K562 (cell line): ENCODE data around the gene TMPRSS11D.

ENCODE experiments used
- BMI1 ChIP-seq: fragments of 150-350 bp; IDR thresholded peaks from 2 replicates; pipeline ENCODE4 v1.6.1; 2014; ENCODE audit warnings: low read length
- CEBPG ChIP-seq, 3 experiments: fragments of 200-800 bp in 1 of 3; sonication (Bioruptor generic) in 1 of 3; sonication (generic) in 1 of 3; formaldehyde crosslinking in 1 of 3; IDR thresholded peaks in 2 of 3; conservative IDR thresholded peaks in 1 of 3; 2 replicates each; pipeline versions ENCODE4 v1.6.1 to v1.8.0; 2016 to 2022; ENCODE audit warnings: missing compliant biosample characterization in 2 of 3, missing genetic modification characterization in 2 of 3, mild to moderate bottlenecking in 1 of 3, missing genetic modification reagents in 1 of 3
- ETV5 ChIP-seq: sonication (generic); formaldehyde crosslinking; IDR thresholded peaks from 2 replicates; pipeline ENCODE4 v1.4.0; 2020; ENCODE audit warnings: low read depth, mild to moderate bottlenecking, missing genetic modification reagents
- JUN ChIP-seq, 2 experiments: sonication (generic) in 1 of 2; formaldehyde crosslinking in 1 of 2; IDR thresholded peaks; 2 replicates each; pipeline versions ENCODE4 v1.6.1 to v1.8.0; 2012 to 2022; ENCODE audit warnings: borderline replicate concordance in 2 of 2, mild to moderate bottlenecking in 2 of 2, improper control_type of control experiment in 1 of 2, low read depth in 1 of 2, low read length in 1 of 2, missing genetic modification reagents in 1 of 2
- KLF16 ChIP-seq: IDR thresholded peaks from 2 replicates; pipeline ENCODE4 v1.6.1; 2016; ENCODE audit warnings: antibody characterized with exemption
- ZNF24 ChIP-seq: fragments of 450-650 bp; IDR thresholded peaks from 2 replicates; pipeline ENCODE4 v1.6.1; 2016
- ZNF274 ChIP-seq: IDR thresholded peaks from 2 replicates; pipeline ENCODE4 v1.6.1; 2011; ENCODE audit warnings: low read depth, mild to moderate bottlenecking, low read length, moderate library complexity, borderline replicate concordance
- TF ChIP-seq, protein P1 (sequence below), 2 experiments: fragments of 450-650 bp; IDR thresholded peaks; 2 replicates each; pipeline ENCODE4 v1.6.1; 2018; ENCODE audit warnings: mild to moderate bottlenecking in 2 of 2, low read depth in 1 of 2; ENCODE audit not compliant: partially characterized antibody in 2 of 2
- TF ChIP-seq, protein P2 (sequence below): fragments of 250-450 bp; sonication (Bioruptor Pico); IDR thresholded peaks from 2 replicates; pipeline ENCODE4 v1.5.0; 2022; ENCODE audit warnings: mild to moderate bottlenecking
- TF ChIP-seq, protein P3 (sequence below): sonication (generic); formaldehyde crosslinking; IDR thresholded peaks from 2 replicates; pipeline ENCODE4 v1.8.0; 2023; ENCODE audit warnings: mild to moderate bottlenecking, missing genetic modification reagents
- TF ChIP-seq, protein P4 (sequence below), 3 experiments: IDR thresholded peaks in 2 of 3; conservative IDR thresholded peaks in 1 of 3; 2 replicates each; pipeline ENCODE4 v1.5.1; 2011 to 2012; ENCODE audit warnings: low read length in 3 of 3, mild to moderate bottlenecking in 3 of 3, control low read depth in 2 of 3, improper control_type of control experiment in 1 of 3, inconsistent platforms in 1 of 3, low read depth in 1 of 3, mixed read lengths in 1 of 3, moderate library complexity in 1 of 3; ENCODE audit not compliant: insufficient read depth in 2 of 3
- TF ChIP-seq, protein P5 (sequence below), 2 experiments: fragments of 450-650 bp in 1 of 2; sonication (generic) in 1 of 2; formaldehyde crosslinking in 1 of 2; IDR thresholded peaks in 1 of 2; conservative IDR thresholded peaks in 1 of 2; 2 replicates each; pipeline versions ENCODE4 v1.6.1 to v1.8.1; 2016 to 2023; ENCODE audit warnings: mild to moderate bottlenecking in 2 of 2, moderate library complexity in 2 of 2, inconsistent platforms in 1 of 2, missing genetic modification reagents in 1 of 2

DNA sequence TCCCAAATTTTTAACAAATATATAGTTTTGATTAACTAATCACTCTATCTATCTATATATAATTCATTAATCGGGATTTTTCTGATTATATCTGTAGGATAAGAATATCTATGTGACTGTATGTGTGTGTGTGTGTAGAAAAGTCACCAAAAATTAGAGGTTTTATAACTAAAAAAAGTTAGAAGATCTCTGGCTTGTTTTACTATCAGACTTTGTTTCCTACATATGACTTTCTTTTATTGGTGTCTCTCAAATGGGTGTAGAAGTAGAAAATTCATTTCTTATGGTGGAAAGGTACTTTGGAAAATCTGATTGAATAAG, 26.7 kb upstream of the TMPRSS11D start:
- no peak for TF ChIP-seq ZNF24
- TF ChIP-seq, protein P1, sequence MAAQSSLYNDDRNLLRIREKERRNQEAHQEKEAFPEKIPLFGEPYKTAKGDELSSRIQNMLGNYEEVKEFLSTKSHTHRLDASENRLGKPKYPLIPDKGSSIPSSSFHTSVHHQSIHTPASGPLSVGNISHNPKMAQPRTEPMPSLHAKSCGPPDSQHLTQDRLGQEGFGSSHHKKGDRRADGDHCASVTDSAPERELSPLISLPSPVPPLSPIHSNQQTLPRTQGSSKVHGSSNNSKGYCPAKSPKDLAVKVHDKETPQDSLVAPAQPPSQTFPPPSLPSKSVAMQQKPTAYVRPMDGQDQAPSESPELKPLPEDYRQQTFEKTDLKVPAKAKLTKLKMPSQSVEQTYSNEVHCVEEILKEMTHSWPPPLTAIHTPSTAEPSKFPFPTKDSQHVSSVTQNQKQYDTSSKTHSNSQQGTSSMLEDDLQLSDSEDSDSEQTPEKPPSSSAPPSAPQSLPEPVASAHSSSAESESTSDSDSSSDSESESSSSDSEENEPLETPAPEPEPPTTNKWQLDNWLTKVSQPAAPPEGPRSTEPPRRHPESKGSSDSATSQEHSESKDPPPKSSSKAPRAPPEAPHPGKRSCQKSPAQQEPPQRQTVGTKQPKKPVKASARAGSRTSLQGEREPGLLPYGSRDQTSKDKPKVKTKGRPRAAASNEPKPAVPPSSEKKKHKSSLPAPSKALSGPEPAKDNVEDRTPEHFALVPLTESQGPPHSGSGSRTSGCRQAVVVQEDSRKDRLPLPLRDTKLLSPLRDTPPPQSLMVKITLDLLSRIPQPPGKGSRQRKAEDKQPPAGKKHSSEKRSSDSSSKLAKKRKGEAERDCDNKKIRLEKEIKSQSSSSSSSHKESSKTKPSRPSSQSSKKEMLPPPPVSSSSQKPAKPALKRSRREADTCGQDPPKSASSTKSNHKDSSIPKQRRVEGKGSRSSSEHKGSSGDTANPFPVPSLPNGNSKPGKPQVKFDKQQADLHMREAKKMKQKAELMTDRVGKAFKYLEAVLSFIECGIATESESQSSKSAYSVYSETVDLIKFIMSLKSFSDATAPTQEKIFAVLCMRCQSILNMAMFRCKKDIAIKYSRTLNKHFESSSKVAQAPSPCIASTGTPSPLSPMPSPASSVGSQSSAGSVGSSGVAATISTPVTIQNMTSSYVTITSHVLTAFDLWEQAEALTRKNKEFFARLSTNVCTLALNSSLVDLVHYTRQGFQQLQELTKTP (IDR thresholded peaks at IDR 0.05; ENCODE audit: low read depth in 1 of 2, partially characterized antibody in 2 of 2), result no peak
- no peak for TF ChIP-seq ZNF274
- TF ChIP-seq, protein P2, sequence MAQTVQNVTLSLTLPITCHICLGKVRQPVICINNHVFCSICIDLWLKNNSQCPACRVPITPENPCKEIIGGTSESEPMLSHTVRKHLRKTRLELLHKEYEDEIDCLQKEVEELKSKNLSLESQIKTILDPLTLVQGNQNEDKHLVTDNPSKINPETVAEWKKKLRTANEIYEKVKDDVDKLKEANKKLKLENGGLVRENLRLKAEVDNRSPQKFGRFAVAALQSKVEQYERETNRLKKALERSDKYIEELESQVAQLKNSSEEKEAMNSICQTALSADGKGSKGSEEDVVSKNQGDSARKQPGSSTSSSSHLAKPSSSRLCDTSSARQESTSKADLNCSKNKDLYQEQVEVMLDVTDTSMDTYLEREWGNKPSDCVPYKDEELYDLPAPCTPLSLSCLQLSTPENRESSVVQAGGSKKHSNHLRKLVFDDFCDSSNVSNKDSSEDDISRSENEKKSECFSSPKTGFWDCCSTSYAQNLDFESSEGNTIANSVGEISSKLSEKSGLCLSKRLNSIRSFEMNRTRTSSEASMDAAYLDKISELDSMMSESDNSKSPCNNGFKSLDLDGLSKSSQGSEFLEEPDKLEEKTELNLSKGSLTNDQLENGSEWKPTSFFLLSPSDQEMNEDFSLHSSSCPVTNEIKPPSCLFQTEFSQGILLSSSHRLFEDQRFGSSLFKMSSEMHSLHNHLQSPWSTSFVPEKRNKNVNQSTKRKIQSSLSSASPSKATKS (CRISPR knock-in tag), result no peak
- TF ChIP-seq JUN (IDR thresholded peaks at IDR 0.05; ENCODE audit: borderline replicate concordance, low read depth, low read length), result no peak
- no peak for TF ChIP-seq JUN (CRISPR knock-in tag; IDR thresholded peaks at IDR 0.05; ENCODE audit: borderline replicate concordance)
- no peak for TF ChIP-seq CEBPG (CRISPR knock-in tag; IDR thresholded peaks at IDR 0.05)
- no peak for TF ChIP-seq CEBPG (tag; conservative IDR thresholded peaks at IDR 0.05 in 1 of 2, IDR thresholded peaks at IDR 0.05 in 1 of 2)
- TF ChIP-seq, protein P3, sequence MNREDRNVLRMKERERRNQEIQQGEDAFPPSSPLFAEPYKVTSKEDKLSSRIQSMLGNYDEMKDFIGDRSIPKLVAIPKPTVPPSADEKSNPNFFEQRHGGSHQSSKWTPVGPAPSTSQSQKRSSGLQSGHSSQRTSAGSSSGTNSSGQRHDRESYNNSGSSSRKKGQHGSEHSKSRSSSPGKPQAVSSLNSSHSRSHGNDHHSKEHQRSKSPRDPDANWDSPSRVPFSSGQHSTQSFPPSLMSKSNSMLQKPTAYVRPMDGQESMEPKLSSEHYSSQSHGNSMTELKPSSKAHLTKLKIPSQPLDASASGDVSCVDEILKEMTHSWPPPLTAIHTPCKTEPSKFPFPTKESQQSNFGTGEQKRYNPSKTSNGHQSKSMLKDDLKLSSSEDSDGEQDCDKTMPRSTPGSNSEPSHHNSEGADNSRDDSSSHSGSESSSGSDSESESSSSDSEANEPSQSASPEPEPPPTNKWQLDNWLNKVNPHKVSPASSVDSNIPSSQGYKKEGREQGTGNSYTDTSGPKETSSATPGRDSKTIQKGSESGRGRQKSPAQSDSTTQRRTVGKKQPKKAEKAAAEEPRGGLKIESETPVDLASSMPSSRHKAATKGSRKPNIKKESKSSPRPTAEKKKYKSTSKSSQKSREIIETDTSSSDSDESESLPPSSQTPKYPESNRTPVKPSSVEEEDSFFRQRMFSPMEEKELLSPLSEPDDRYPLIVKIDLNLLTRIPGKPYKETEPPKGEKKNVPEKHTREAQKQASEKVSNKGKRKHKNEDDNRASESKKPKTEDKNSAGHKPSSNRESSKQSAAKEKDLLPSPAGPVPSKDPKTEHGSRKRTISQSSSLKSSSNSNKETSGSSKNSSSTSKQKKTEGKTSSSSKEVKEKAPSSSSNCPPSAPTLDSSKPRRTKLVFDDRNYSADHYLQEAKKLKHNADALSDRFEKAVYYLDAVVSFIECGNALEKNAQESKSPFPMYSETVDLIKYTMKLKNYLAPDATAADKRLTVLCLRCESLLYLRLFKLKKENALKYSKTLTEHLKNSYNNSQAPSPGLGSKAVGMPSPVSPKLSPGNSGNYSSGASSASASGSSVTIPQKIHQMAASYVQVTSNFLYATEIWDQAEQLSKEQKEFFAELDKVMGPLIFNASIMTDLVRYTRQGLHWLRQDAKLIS, result no peak
- TF ChIP-seq, protein P4, sequence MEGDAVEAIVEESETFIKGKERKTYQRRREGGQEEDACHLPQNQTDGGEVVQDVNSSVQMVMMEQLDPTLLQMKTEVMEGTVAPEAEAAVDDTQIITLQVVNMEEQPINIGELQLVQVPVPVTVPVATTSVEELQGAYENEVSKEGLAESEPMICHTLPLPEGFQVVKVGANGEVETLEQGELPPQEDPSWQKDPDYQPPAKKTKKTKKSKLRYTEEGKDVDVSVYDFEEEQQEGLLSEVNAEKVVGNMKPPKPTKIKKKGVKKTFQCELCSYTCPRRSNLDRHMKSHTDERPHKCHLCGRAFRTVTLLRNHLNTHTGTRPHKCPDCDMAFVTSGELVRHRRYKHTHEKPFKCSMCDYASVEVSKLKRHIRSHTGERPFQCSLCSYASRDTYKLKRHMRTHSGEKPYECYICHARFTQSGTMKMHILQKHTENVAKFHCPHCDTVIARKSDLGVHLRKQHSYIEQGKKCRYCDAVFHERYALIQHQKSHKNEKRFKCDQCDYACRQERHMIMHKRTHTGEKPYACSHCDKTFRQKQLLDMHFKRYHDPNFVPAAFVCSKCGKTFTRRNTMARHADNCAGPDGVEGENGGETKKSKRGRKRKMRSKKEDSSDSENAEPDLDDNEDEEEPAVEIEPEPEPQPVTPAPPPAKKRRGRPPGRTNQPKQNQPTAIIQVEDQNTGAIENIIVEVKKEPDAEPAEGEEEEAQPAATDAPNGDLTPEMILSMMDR (IDR thresholded peaks at IDR 0.05 in 2 of 3, conservative IDR thresholded peaks at IDR 0.05 in 1 of 3; ENCODE audit: insufficient read depth in 2 of 3, low read depth in 1 of 3, low read length in 3 of 3), result no peak
- TF ChIP-seq, protein P5, sequence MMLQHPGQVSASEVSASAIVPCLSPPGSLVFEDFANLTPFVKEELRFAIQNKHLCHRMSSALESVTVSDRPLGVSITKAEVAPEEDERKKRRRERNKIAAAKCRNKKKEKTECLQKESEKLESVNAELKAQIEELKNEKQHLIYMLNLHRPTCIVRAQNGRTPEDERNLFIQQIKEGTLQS (IDR thresholded peaks at IDR 0.05), result no peak
- TF ChIP-seq, protein P5 (CRISPR knock-in tag; conservative IDR thresholded peaks at IDR 0.05), result no peak
- no peak for TF ChIP-seq BMI1
- TF ChIP-seq ETV5, result no peak
- TF ChIP-seq KLF16, result no peak
